IMR-90 (cell line): ENCODE measurements around the gene GRM5. TPM values are rescaled to one million over a fixed set of nuclear protein-coding genes. Genes with fewer than 3 reads are reported as not detected.

ENCODE experiments used
- ATAC-seq: fragments of 200-7000 bp; cut with Tn5 transposase; 2 replicates; pipeline ENCODE4 v1.9.1; 2020; ENCODE audit warnings: low read depth, mild to moderate bottlenecking, moderate library complexity
- BruUV-seq: library from RNA; stranded (reverse); fragments of 400-500 nt; replicated peaks from 2 replicates; lab custom pipeline; 2021; lab: Mats Ljungman, UMichigan
- CTCF ChIA-PET: fragments of 300-600 bp; formaldehyde crosslinking; extraction: SDS; loops from one replicate; lab custom pipeline; 2021; ENCODE audit warnings: antibody characterized with exemption; lab: Yijun Ruan, JAX
- POLR2A ChIA-PET: fragments of 300-600 bp; sonication (Branson Sonifier 250); formaldehyde crosslinking; loops from one replicate; lab custom pipeline; 2022; ENCODE audit warnings: antibody characterized with exemption; ENCODE audit not compliant: unreplicated experiment; lab: Charles Lee
- DNase-seq: peaks from one replicate; pipeline ENCODE4 v3.0.0; 2013
- H2AFZ ChIP-seq: replicated peaks from 2 replicates; pipeline ENCODE3; 2013; ENCODE audit warnings: low read length, mild to moderate bottlenecking; ENCODE audit not compliant: poor library complexity
- H2AK5ac ChIP-seq: 2 replicates; pipeline ENCODE4 v1.6.1; 2013; ENCODE audit warnings: low read depth, low read length, inconsistent platforms
- H2AK9ac ChIP-seq: replicated peaks from 2 replicates; pipeline ENCODE3; 2013; ENCODE audit warnings: mild to moderate bottlenecking, low read depth, low read length, moderate library complexity; ENCODE audit not compliant: poor library complexity
- H2BK120ac ChIP-seq: 2 replicates; pipeline ENCODE4 v1.6.1; 2013; ENCODE audit warnings: low read depth, low read length, inconsistent platforms
- H2BK15ac ChIP-seq: 3 replicates; pipeline ENCODE4 v1.6.1; 2013; ENCODE audit warnings: low read depth, low read length, inconsistent platforms
- H2BK20ac ChIP-seq: 2 replicates; pipeline ENCODE4 v1.6.1; 2013; ENCODE audit warnings: low read depth, mild to moderate bottlenecking, inconsistent platforms, low read length, moderate library complexity
- H2BK5ac ChIP-seq: 2 replicates; pipeline ENCODE4 v1.6.1; 2013; ENCODE audit warnings: mild to moderate bottlenecking, low read depth, low read length, inconsistent platforms; ENCODE audit not compliant: poor library complexity, severe bottlenecking
- H3K14ac ChIP-seq: replicated peaks from 2 replicates; pipeline ENCODE4 v1.6.1; 2013; ENCODE audit warnings: low read depth, low read length, inconsistent platforms
- H3K18ac ChIP-seq: 2 replicates; pipeline ENCODE4 v1.6.1; 2013; ENCODE audit warnings: low read depth, low read length, control low read depth
- H3K23ac ChIP-seq: 2 replicates; pipeline ENCODE4 v1.6.1; 2013; ENCODE audit warnings: low read depth, low read length, inconsistent platforms
- H3K27ac ChIP-seq: 2 replicates; pipeline ENCODE4 v1.5.1; 2013; ENCODE audit warnings: mild to moderate bottlenecking, control low read depth, low read length; ENCODE audit not compliant: insufficient read depth
- H3K27me3 ChIP-seq: 2 replicates; pipeline ENCODE4 v1.6.1; 2013; ENCODE audit warnings: low read length; ENCODE audit not compliant: control insufficient read depth, insufficient read depth
- H3K36me3 ChIP-seq: 2 replicates; pipeline ENCODE4 v1.6.1; 2013; ENCODE audit warnings: low read length, mixed read lengths; ENCODE audit not compliant: control insufficient read depth, insufficient read depth
- H3K4ac ChIP-seq: 2 replicates; pipeline ENCODE4 v1.6.1; 2013; ENCODE audit warnings: low read depth, low read length, inconsistent platforms
- H3K4me1 ChIP-seq: 2 replicates; pipeline ENCODE4 v1.6.1; 2013; ENCODE audit warnings: low read length, mixed read lengths; ENCODE audit not compliant: control insufficient read depth, insufficient read depth
- H3K4me2 ChIP-seq: 2 replicates; pipeline ENCODE4 v1.6.1; 2013; ENCODE audit warnings: low read depth, mild to moderate bottlenecking, control low read depth, low read length, moderate library complexity
- H3K4me3 ChIP-seq: 2 replicates; pipeline ENCODE4 v1.5.1; 2013; ENCODE audit warnings: low read depth, mild to moderate bottlenecking, control low read depth, low read length, moderate library complexity; ENCODE audit not compliant: insufficient read depth
- H3K56ac ChIP-seq: 2 replicates; pipeline ENCODE4 v1.6.1; 2013; ENCODE audit warnings: low read length, inconsistent platforms; ENCODE audit not compliant: insufficient read depth; ENCODE audit errors: extremely low read depth
- H3K79me1 ChIP-seq, 2 experiments: 2 replicates each; pipeline ENCODE4 v1.6.1; 2013; ENCODE audit warnings: low read length in 2 of 2, inconsistent platforms in 1 of 2, low read depth in 1 of 2
- H3K9ac ChIP-seq: 2 replicates; pipeline ENCODE4 v1.6.1; 2013; ENCODE audit warnings: low read depth, low read length, control low read depth
- H3K9me1 ChIP-seq: 2 replicates; pipeline ENCODE4 v1.6.1; 2013; ENCODE audit warnings: low read length, inconsistent platforms; ENCODE audit not compliant: insufficient read depth
- H3K9me3 ChIP-seq: 2 replicates; pipeline ENCODE4 v1.6.1; 2013; ENCODE audit warnings: low read length; ENCODE audit not compliant: control insufficient read depth, insufficient read depth
- H4K20me1 ChIP-seq: 2 replicates; pipeline ENCODE4 v1.6.1; 2013; ENCODE audit warnings: low read length, inconsistent platforms; ENCODE audit not compliant: insufficient read depth
- H4K5ac ChIP-seq: 2 replicates; pipeline ENCODE4 v1.6.1; 2013; ENCODE audit warnings: mild to moderate bottlenecking, low read depth, low read length, control low read depth
- H4K8ac ChIP-seq, 2 experiments: 2 replicates each; pipeline ENCODE4 v1.6.1; 2013; ENCODE audit warnings: low read depth in 2 of 2, low read length in 2 of 2, control low read depth in 1 of 2, inconsistent platforms in 1 of 2
- H4K91ac ChIP-seq: 2 replicates; pipeline ENCODE4 v1.6.1; 2013; ENCODE audit warnings: low read depth, low read length, inconsistent platforms; ENCODE audit not compliant: insufficient read depth
- BHLHE40 ChIP-seq: fragments of 150-350 bp; IDR thresholded peaks from 2 replicates; pipeline ENCODE4 v1.6.1; 2016; ENCODE audit warnings: mild to moderate bottlenecking, low read depth, low read length
- SMC3 ChIP-seq: fragments of 150-350 bp; IDR thresholded peaks from 2 replicates; pipeline ENCODE4 v1.6.1; 2016; ENCODE audit warnings: low read depth, mild to moderate bottlenecking, antibody characterized with exemption, low read length, moderate library complexity
- WGBS, 2 experiments: methylation state at CpG; one replicate each; pipeline versions ENCODE4 v1.1.5 to v1.1.7; 2013; ENCODE audit warnings: missing lambda C conversion rate in 2 of 2; ENCODE audit not compliant: insufficient read length in 1 of 2; ENCODE audit errors: extremely low coverage in 2 of 2; 5-methylcytosine and 5-hydroxymethylcytosine counted together
- dilution Hi-C: fragments of 300-500 bp; cut with HindIII; formaldehyde crosslinking; loops from one replicate; pipeline ENCODE4 v1.14.3; 2018; ENCODE audit warnings: low sequenced_read_pairs; ENCODE audit not compliant: unreplicated experiment
- in situ Hi-C: fragments of 300-500 bp; cut with MboI; formaldehyde crosslinking; loops from 3 replicates; pipeline ENCODE4 v1.14.3; 2019; ENCODE audit warnings: low sequenced_read_pairs, inconsistent platforms, mixed read lengths
- intact Hi-C: fragments of 100-400 bp; cut with micrococcal nuclease; formaldehyde crosslinking; loops from 2 replicates; pipeline ENCODE4 v1.10.0; 2022
- polyA plus RNA-seq, 3 experiments: library from polyadenylated mRNA; depleted of rRNA; stranded (reverse); fragments of >200 nt; gene quantifications; 2 replicates each; pipeline ENCODE4 v1.2.3, GENCODE V29; 2012; ENCODE audit warnings: low replicate concordance in 1 of 3
- total RNA-seq: library from RNA; depleted of rRNA; stranded (reverse); fragments of >200 nt; gene quantifications from 2 replicates; pipeline ENCODE4 v1.2.3, GENCODE V29; 2012

The GRM5 gene
- total and polyA plus RNA-seq, 2 of the 4 experiments (the other 2 are of a cell fraction): under 0.01 TPM

GRCh38 chr11:88620568-88621130 is 445.1 kb downstream of the GRM5 start:
- Histone ChIP-seq H3K27me3 (no peaks in the 10 kb centered on the region), H3K4me1 (peaks cover 7% of the 10 kb centered on the region), H3K4me3 (no peak overlapping the region), H4K20me1 (no peaks in the 10 kb centered on the region), H3K56ac (no peak overlapping the region), H3K18ac (no peak overlapping the region), H3K23ac (no peak overlapping the region), H2AFZ (no peak overlapping the region), H4K8ac (no peak overlapping the region), H3K9me3 (no peaks in the 10 kb centered on the region), H3K9me1 (no peaks in the 10 kb centered on the region), H4K5ac (no peak overlapping the region), H2BK15ac (no peak overlapping the region), H3K9ac (no peak overlapping the region), H3K27ac (no peak overlapping the region), H2BK120ac (no peak overlapping the region), H2AK5ac (no peak overlapping the region), H2AK9ac (no peak overlapping the region), H2BK5ac (no peak overlapping the region), H3K36me3 (no peaks in the 10 kb centered on the region), H3K14ac (no peak overlapping the region), H4K91ac (no peak overlapping the region), H3K4me2 (no peak overlapping the region), H3K79me1 (no peaks in the 10 kb centered on the region), H2BK20ac (no peak overlapping the region), H3K4ac (no peak overlapping the region)
- intact Hi-C loops (no loop called here), in situ Hi-C loops (no loop called here), dilution Hi-C loops (no loop called here)
- TF ChIP-seq SMC3 (no peak), BHLHE40 (no peak)
- BruUV-seq: no TSS peak
- POLR2A ChIA-PET: no interaction called here
- no CpG with 5 or more reads among the region's 2 CpGs for WGBS, 2 experiments
- ATAC-seq: no peak
- DNase-seq: no peak
- CTCF ChIA-PET: interaction anchor here (0.6 kb wide), 1 partner anchor 8 kb away, joined by 3 read pairs; no protein-coding TSS in a partner anchor
